Activated T-cell treated with anti-CD3 and anti-CD28 coated beads, Interleukin-2, amount 50 U/mL, for 1 hour (primary cell): ENCODE measurements around the gene FLYWCH1.

ENCODE experiments used
- DNase-seq: peaks from one replicate; pipeline ENCODE4 v3.0.0-alpha.2; 2020

Gene FLYWCH1

DNA sequence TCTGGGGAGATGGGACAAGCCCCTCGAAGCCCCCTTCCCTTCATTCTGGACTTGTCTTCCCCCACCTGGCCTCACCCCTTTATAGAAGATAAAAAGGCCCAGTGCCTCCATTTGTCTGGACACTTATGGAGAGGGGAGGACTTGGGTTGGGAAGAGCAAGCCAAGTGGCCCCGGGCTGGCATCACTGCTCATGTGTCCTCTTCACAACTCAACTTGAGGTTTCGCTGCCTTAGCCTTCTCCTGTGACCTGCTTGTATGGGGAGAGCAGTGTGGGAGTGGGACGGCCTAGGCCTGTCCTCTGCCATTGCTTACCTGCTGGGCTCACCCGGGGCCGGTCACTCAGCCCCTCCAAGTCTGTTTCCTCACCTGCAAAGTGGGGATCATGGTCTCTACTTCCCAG, 58.8 kb downstream of the FLYWCH1 start:
- no peak for DNase-seq

DNA sequence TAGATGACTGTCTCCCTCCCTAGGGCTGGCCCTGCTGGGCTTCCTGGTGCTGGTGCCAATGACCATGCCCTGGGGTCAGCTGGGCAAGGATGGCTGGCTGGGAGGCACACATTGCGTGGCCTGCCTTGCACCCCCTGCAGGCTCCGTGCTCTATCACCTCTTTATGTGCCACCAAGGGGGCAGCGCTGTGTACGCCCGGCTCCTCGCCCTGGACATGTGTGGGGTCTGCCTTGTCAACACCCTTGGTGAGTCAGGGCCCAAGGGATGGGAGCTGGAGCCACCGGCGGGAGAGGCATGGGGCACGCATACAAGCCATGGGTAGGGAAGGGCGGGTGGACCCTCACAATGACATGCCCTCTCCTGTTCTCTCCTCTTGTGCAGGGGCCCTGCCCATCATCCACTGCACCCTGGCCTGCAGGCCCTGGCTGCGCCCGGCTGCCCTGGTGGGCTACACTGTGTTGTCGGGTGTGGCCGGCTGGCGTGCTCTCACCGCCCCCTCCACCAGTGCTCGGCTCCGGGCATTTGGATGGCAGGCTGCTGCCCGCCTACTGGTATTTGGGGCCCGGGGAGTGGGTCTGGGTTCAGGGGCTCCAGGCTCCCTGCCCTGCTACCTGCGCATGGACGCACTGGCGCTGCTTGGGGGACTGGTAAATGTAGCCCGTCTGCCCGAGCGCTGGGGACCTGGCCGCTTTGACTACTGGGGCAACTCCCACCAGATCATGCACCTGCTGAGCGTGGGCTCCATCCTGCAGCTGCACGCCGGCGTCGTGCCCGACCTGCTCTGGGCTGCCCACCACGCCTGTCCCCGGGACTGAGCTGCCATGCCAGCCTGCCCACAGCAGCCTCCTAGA, 59.6 kb downstream of the FLYWCH1 start:
- no peak for DNase-seq

DNA sequence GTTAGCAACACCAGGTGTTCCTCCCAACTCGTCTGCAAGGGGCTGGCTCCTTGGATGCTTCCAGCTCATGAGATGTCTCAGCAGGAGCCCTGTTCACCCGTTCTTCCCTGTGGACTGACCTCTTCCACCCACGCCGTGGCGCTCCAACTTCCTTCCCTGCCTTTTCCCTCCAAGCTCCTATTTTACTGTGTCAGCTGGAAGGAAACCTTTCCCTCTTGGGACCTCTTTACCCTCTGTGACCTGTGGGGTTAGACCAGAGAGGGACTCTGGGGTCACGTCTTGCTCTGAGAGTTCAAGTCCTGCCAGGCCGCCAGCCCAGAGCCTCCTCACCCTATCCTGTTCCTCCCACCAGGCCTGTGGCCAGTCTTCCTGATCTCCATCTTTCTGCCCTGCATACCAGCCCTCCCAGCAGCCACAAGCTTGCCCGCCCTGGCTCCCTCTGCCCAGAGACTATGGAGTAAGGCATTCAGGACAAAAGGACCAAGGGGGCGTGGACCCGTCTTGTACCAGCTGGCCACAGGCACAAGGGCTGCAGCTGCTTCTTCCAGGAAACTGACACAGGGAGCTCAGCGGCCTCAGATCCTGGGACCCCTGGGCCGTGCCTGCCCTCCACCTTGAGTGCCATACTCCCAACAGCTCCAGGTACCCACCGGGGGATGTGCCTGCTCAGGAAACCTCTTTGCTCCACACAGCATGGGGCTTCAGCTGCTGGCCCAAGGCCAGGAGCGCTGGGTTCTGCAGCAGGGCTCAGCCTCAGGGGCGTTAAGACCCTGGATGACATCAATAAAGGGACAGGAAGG, 60.5 kb downstream of the FLYWCH1 start:
- no peak for DNase-seq

DNA sequence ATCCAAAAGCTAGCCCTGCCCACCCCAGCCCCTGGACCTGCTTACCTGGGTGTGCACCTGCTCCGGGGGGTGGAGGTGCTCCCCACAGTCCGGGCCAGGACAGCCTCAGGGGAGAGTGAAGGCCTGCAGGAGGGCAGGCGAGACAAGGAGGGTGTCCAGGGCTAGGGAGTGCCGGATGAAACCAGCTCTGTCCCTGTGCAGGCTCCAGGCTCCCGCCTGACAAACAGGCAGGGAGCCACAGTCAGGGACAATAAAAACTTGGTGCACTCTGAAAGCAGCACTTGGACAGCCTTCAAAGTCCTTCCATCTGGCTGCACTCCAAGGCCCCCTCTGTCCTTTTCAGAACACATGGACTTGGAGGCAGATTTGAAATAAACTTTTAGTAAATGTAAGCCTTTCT, 61.4 kb downstream of the FLYWCH1 start:
- no peak for DNase-seq

DNA sequence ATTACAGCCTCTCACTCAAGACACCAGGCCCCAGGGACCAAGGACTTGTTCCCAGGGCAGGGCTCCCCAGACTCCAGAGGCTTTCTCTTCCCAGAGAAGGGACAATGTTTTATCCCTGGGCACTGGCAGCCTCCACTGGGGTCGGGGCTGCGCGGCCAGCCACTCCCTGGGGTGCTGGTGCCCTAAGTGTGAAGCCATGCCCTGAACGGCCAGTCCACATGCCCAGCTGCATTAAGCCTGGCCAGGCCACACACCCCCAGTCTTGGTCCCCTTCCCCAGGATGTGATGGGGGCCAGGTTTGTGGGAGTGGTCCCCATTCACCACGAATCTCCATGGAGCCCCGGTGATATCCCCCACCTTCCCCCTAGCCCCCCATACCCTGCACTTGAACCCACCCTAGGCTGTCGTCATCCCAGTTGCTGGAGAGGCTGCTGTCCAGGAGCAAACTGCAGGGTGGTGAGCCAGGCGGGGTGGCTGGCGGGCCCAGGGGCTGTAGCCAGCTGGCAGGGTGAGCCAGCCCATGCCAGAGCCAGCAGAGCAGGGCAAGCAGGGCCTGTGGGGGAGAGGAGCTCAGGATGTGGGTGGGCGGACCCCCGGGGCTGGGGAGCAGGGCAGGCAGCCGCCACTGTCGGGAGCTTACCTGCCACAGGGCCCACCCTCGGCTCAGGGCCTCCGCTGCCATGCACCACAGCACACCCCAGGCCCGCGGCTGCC, 62.0 kb downstream of the FLYWCH1 start:
- no peak for DNase-seq

DNA sequence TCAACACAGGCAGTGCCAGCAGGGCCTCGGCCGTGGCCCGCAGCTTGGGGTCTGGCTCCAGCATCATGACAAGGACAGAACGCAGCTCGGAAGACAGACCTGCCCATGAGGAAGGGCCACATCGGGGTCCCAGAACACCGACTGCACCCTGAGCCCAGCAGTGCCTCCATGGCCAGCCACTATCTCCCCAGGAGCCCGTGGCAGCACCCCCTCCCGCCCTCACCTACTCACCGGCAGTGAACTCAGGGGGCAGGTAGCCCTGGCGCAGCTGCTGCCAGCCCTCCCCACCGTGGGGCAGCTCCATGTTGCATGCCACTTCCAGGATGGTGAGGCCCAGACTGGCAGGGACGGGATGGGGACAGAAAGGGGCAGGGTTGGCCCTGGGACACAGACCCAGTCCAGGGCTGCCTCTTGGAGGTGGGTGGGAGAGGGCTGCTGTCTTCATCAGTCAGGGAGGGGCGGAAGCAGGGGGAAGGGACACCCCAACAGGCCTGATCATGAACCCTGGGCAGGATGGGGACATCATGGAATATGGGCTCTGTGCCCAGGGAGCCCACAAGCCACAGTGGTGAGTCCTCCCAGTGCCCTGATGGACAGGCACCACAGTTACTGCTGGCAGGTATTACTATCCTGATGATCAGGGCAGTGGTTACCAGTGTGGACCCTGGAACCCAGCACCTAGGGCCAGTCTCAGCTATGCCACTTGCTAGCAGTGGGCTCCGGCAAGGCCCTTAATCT, 62.8 kb downstream of the FLYWCH1 start:
- no peak for DNase-seq

DNA sequence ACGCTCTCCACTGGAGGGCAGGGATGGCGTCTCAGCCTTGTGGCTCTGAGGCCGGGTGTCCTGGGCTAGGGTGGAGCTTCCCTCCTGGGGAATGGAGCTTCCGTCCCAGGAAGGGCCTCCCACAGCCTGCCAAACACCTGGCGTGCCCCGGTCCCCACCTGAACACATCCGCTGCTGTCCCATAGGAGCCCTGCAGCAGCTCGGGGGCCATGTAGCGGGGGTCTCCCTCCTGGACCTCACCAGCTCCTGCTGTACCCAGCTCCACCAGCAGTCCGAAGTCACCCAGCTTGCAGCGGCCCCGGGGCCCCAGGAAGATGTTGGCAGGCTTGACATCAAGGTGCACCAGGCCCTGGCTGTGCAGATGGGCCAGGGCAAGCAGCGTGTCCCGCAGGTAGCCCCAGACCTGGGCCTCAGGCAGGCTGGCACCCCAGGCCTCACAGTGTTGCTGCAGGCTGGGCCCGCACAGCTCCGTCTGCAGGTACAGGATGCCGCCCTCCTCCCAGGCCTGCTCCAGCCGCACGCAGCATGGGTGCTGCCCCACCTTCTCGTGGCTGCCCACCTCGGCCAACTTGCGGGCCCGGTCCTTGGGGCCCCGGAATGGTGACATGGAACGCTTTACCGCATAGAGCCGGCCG, 63.5 kb downstream of the FLYWCH1 start:
- DNase-seq: no peak

DNA sequence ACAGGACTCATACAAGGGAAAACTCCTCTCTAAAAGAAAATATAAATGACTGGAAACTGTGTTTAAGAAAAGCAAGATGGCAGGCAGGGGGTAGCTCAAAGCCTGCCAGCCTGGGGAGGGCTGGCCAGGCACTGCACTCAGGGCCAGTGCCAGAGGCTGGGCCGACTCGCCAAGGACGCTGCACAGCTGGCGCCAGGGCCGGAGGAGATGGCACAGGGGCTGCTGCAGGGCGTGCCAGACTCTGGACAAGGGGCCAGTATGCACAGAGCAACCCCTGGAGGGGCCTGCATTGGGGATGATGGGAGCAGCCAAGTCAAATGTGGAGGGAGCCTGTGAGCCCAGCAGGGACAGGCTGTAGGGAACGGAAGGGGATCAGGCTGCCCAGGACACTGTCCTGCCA, 64.5 kb downstream of the FLYWCH1 start:
- no peak for DNase-seq

DNA sequence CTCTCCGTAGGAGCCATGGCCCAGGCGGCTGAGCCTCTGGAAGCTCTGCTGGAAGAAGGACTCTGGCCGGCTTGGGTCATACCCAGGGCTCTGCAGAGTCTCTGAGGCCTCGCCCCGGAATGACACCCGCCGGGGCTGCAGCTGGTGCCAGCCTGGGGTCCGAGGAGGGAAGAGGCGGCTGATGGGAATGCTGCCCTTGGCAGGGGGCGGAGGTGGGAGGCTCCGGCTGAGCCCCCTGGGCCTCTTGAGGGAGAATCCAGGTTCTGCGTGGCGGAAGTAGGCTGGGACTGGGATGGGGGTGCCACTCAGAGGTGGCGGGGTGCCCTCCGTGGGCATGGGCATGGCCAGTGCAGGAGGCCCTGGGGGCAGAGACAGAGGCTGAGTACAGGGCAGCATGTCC, 64.9 kb downstream of the FLYWCH1 start:
- DNase-seq: no peak

DNA sequence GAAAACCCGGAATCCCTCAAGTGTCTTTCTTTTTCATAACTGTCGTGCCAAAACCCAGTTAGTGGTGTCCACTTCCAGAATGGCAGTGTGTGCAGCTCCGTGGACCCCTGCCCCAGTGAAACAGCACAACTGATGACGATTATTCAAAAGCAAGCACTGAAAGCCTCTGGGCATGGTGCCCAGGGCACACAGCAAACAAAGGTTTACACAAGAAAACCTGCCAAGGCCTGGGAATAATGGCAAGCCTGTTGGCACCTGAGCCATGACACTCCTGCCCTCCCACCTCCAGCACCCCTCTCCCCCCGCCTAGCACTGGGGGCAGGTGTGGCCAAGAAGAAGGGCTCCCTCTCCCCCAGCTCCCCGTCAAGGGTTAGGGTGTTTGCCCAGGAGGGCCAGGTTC, 65.7 kb downstream of the FLYWCH1 start:
- no peak for DNase-seq

DNA sequence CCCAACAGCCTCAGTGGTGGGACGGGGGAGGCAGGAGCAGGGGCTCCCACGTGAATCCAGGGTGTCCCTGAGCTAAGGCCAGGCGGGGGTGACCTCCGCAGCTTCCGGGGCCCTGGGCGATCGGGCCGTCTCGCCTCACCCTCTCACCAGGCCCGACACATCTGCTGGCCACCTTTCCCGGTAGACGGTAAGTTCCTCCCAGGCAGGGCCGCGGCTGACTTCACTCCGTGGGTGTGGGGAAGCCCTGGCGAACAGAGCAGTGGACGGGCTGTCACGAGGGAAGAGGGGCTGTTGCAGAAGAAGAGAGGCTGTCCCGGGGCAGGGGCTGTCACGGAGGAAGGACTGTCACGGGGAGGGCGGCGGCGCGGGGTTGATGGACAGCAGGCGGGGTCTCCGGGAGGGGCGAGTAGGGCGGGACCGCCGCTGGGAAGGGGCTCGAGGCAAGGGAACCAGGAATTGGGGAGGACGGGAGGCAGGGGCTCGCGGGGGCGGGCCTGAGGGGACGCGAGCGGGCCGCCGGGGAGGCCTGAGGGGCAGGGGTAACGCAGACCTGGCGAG, 68.0 kb downstream of the FLYWCH1 start:
- no peak for DNase-seq

DNA sequence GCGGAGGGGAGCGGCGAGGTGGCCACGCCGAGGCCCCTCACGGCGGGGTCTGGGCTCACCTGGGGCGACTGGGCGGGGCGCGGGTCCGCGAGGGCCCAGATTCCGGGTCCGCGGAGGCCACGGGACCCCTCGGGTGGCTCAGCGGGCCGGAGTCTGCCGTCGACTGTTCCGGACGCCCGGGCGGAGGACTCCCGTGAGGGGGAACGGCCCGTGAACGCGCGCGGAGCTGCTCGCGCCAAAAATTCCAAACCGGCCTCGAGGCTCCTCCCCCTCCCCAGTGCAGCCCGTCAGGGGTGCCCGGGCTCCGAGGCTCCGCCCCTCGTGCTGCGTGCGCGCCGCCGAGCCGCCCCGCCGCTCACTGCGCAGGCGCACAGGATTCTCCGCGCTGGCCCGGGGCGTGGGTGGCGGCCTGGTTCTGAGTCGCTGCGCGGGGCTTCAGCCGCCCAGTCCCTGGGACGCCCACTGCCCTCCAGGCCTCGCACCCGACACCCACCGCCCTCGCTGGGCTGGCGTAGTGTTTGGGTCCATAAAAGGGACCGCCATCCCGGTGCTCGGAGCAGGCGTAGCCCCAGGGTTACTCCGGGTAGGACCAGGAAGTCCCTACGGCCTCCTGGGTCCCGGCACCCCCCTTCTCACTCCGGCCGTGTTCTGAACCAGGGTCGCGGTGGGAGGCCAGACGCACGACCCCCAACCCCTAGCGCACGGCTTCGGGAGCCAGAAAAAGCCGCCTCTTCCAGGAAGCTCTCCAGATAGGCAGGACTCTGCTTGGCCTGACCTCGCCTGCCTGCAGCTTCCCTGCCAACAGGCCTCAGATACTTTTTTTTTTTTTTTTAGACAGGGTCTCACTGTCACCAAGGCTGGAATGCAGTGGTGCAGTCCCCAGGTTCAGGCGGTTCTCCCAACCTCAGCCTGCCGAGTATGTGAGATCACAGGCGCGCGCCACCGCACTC, 68.8 kb downstream of the FLYWCH1 start, which contains the start of gene PKMYT1:
TSS of gene PKMYT1 (minus strand) at position 220 of the 950 bp plus-strand sequence. CDS start 789 bp downstream, outside the sequence.
- DNase-seq: peak; percentile 97

DNA sequence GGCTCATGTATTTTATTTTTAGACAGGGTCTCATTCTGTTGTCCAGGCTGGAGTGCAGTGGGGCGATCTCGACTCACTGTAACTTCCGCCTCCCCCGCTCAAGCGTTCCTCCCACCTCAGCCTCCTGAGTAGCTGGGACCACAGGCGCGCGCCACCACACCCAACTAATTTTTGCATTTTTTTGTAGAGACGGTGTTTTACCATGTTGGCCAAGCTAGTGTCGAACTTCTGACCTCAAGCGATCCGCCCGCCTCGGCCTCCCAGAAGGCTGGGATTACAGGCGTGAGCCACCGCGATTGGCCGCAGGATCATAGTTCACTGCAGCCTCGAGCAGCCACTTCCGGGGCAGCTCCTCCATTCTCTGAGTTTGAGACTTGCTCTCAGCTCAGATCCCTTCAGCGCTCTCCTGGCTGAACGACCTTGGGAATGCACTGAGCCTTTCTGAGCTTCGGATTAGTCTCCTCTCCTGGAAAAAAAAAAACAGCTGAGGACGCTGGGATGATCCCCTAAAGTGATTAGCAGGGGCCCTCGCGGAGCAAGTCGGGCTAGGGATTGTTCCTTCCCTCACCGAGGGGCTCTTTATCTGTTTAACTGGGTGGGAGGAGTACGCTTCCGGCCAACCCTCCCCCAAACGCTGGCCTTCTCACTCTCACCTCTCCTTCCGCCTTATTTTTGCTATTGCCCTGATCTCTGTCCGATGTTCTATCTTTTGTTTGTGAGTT, 69.6 kb downstream of the FLYWCH1 start:
- no peak for DNase-seq

DNA sequence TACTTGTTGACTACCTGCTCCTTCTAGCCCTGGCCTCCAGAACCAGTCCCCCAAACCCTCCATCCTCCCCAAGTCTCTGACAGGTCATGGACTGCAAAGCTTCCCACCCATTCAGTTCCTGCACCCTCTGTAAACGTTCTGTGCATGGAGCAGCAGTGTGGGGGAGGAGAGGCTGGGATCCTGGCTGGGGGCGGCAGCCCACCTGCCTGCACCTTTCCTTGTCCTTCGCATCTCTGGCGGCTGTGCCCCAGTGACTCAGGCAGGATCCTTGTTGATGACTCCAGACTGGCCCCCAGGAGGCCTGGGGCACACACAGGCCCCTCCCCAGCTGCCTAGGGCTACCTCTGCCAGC, 70.1 kb downstream of the FLYWCH1 start:
- no peak for DNase-seq

DNA sequence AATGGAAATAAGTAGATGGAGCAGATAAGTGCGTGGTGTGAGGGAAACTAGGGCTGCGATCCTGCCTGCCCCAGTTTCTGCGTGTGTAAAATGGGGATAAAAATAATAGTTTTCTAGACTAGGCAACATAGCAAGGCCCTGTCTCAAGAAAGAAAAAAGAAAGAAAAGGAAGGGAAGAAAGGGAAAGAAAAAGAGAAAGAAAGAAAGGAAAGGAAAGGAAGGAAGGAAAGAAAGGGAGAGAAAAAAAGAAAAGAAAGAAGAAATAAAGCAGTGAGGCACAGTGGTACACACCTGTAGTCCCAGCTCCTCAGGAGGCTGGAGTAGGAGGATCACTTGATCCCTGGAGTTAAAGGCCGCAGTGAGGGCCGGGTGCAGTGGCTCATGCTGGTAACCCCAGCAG, 70.7 kb downstream of the FLYWCH1 start:
- no peak for DNase-seq

DNA sequence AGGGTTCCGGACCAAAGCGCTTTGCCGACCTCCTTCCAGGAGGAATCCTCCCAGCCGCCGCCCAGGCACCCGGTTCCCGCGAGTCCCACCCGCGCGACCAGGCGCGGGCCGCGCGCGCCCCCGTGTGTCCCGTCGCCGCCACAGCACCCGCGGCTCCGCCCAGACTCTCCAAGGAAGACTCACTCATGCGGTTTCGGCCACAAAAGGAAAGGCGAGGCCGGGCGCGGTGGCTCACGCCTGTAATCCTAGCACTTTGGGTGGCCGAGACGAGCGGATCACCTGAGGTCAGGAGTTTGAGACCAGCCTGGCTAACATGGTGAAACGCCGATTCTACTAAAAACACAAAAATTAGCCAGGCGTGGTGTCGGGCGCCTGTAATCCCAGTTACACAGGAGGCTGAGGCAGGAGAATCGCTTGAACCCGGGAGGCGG, 72.0 kb downstream of the FLYWCH1 start:
- peak; percentile 78 for DNase-seq

DNA sequence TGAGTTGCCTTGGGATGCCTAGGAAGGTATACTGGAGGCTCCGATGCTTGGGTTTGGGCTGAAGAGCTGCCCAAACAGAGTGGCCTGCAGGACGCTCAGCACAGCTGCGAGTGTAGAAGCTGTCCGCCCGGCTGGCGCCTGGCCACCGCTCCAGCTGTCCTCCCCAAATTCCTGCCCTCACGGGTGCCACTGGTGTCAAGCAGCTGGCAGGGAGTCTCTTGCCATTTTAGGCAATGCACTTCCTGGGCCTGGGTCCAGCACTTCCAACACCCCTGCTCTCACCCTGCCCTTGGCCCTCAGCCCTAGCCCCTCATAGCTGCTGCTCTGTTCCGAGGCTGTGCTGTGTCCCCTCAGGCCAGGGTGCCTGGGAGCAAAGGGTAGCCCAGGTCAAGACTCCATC, 73.7 kb downstream of the FLYWCH1 start:
- DNase-seq: no peak

DNA sequence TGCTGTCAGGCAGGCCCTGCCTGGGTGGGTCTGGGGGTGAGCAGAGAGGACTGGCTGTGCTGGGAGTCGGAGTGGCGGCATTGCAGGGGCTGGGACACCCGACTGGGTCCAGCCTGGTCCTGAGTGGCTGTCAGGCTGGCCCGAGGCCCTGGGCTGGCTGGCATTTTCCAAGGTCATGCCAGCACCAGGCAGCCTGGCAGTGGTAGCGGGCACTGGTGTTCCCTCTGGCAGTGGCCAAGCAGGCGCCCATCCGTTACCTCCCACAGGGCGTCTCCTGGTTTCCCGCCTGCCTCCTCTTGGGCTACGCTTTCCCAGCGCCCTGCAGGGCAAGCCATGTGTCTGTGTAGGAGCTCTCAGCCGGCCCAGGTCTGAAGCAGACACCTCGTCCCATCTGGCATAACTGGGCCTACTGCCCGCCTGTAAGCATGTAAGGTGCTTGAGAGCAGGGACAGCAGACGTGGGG, 74.2 kb downstream of the FLYWCH1 start:
- no peak for DNase-seq

DNA sequence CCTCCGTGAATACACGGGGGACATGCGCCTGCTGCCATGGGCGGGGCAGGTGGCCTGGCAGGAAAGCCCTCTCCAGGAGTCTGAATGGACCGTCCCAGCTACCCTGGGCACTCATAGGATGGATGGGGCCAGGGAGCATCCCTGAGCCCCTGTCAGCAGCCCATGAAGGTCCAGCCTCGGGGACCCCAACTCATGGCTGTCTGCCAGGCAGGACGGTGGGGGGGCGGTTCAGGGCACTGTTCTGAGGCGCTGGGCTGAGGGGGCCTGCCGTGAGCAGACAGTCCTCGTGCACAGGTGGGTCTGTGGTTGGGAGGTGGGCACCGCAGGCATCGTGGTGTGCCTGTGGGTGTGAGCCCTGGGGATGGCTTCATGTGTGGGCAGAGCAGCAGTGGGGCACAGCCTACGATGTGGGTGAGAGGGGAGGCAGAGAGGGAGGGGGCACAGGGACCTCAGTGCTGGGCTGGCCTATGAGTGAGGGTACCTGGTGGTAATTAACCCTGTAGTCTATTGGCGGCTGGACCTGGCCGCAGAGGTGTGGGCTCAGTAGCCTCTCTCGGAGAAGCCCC, 75.0 kb downstream of the FLYWCH1 start:
- DNase-seq: no peak

DNA sequence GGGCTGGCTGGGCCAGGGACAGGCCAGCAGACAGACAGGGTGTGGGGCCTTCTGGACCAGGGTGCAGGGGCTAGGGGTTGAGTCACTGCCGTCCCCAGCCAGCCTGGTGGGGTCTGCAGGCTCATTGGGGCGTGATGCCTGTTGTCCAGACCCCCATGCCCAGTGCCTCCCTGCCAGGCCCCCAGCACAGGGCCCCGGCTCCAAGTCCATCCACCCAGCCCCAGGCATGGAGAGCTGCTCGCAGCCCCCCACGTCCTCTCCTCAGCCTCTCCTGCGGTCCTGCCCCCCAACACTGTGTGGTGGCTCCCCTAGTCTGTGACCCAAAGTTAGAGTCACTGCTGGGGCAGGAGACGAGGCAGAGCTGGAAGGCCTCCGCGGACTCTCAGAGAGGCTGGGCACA, 75.6 kb downstream of the FLYWCH1 start:
- DNase-seq: no peak
